Fibroblast of lung (primary cell): ENCODE measurements around the gene CSE1L.

Source experiments
- CTCF ChIP-seq, 2 donors: IDR thresholded peaks in 1 of 2; conservative IDR thresholded peaks in 1 of 2; 1 replicate in 1 of 2; 2 replicates in 1 of 2; pipeline ENCODE4 v1.5.1; 2011 to 2012; ENCODE audit warnings: low read length in 2 of 2, control low read depth in 1 of 2, inconsistent platforms in 1 of 2, low read depth in 1 of 2, mild to moderate bottlenecking in 1 of 2
- EZH2 ChIP-seq: IDR thresholded peaks from 2 replicates; pipeline ENCODE4 v1.5.1; 2012; ENCODE audit warnings: low read length, control low read depth, mild to moderate bottlenecking; ENCODE audit errors: missing control alignments

DNA sequence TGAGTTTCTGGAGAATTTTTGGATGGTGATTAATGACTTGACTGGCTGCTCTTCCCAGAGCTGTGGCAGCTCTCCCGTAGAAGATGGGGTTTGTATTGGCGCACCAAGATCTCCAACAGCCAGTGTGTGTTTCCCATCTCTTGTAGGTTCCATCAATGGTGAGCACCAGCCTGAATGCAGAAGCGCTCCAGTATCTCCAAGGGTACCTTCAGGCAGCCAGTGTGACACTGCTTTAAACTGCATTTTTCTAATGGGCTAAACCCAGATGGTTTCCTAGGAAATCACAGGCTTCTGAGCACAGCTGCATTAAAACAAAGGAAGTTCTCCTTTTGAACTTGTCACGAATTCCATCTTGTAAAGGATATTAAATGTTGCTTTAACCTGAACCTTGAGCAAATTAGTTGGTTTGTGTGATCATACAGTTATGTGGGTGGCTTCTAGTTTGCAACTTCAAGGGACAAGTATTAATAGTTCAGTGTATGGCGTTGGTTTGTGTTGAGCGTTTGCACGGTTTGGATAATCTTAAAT lies 50.2 kb downstream of the CSE1L start:
- TF ChIP-seq CTCF (conservative IDR thresholded peaks at IDR 0.05 in 1 of 2, IDR thresholded peaks at IDR 0.05 in 1 of 2; ENCODE audit: low read depth in 1 of 2, low read length in 2 of 2) (no peak), EZH2 (no peak)
